HEK293 (cell line): Measurements from ENCODE around the gene CADM1.

ENCODE experiments used
- CTCF ChIA-PET: fragments of 350-600 bp; formaldehyde crosslinking; extraction: SDS; loops from one replicate; lab custom pipeline; 2021; ENCODE audit warnings: antibody characterized with exemption; lab: Yijun Ruan, JAX
- POLR2A ChIA-PET: fragments of 300-600 bp; formaldehyde crosslinking; extraction: SDS; loops from one replicate; lab custom pipeline; 2020; ENCODE audit warnings: antibody characterized with exemption, inconsistent platforms; lab: Yijun Ruan, JAX
- H3K27ac ChIP-seq: fragments of 200-500 bp; sonication (Bioruptor generic); 2 replicates; pipeline ENCODE4 v1.5.1; 2014; ENCODE audit warnings: low read depth, low read length, control low read depth, inconsistent platforms; ENCODE audit errors: extremely low read depth
- H3K36me3 ChIP-seq, 2 experiments: fragments of 200-500 bp in 1 of 2; sonication (Bioruptor generic) in 1 of 2; 1 replicate in 1 of 2; 2 replicates in 1 of 2; pipeline ENCODE4 v1.5.1; 2014 to 2017; ENCODE audit warnings: inconsistent platforms in 2 of 2, low read length in 2 of 2; ENCODE audit not compliant: control insufficient read depth in 2 of 2, insufficient read depth in 1 of 2
- H3K4me1 ChIP-seq: fragments of 200-500 bp; sonication (Bioruptor generic); 2 replicates; pipeline ENCODE4 v1.5.1; 2014; ENCODE audit warnings: mild to moderate bottlenecking, low read length, inconsistent platforms; ENCODE audit not compliant: control insufficient read depth, insufficient read depth
- H3K4me3 ChIP-seq: 2 replicates; pipeline ENCODE4 v1.5.1; 2011; ENCODE audit warnings: low read depth, mild to moderate bottlenecking, control low read depth, low read length, moderate library complexity
- H3K9me3 ChIP-seq: fragments of 200-500 bp; sonication (Bioruptor generic); 2 replicates; pipeline ENCODE4 v1.5.1; 2014; ENCODE audit warnings: low read depth, low read length, inconsistent platforms; ENCODE audit not compliant: control insufficient read depth, insufficient read depth
- GLIS2 ChIP-seq: fragments of 450-650 bp; formaldehyde crosslinking; IDR thresholded peaks from 2 replicates; pipeline ENCODE4 v1.5.1; 2016; ENCODE audit warnings: missing biosample characterization, missing genetic modification characterization
- HIC1 ChIP-seq: fragments of 450-650 bp; formaldehyde crosslinking; IDR thresholded peaks from 2 replicates; pipeline ENCODE4 v1.5.1; 2016; ENCODE audit warnings: missing biosample characterization, missing genetic modification characterization
- HOXA7 ChIP-seq: sonication (generic); formaldehyde crosslinking; IDR thresholded peaks from 2 replicates; pipeline ENCODE4 v1.8.1; 2022; ENCODE audit warnings: missing genetic modification reagents, borderline replicate concordance
- KLF9 ChIP-seq: fragments of 450-650 bp; formaldehyde crosslinking; IDR thresholded peaks from 2 replicates; pipeline ENCODE4 v1.5.1; 2016; ENCODE audit warnings: missing biosample characterization, missing genetic modification characterization, low read depth
- ZBTB20 ChIP-seq: fragments of 450-650 bp; formaldehyde crosslinking; IDR thresholded peaks from 2 replicates; pipeline ENCODE4 v1.5.1; 2016; ENCODE audit warnings: missing biosample characterization, missing genetic modification characterization
- ZBTB7A ChIP-seq: fragments of 450-650 bp; formaldehyde crosslinking; IDR thresholded peaks from 2 replicates; pipeline ENCODE4 v1.5.1; 2016; ENCODE audit warnings: low read depth, missing biosample characterization, missing genetic modification characterization
- ZFP37 ChIP-seq: fragments of 450-650 bp; formaldehyde crosslinking; IDR thresholded peaks from 2 replicates; pipeline ENCODE4 v1.5.1; 2016; ENCODE audit warnings: missing biosample characterization, missing genetic modification characterization
- ZNF169 ChIP-seq: fragments of 450-650 bp; formaldehyde crosslinking; IDR thresholded peaks from 2 replicates; pipeline ENCODE4 v1.5.1; 2016; ENCODE audit warnings: missing biosample characterization, missing genetic modification characterization
- ZNF19 ChIP-seq: fragments of 450-650 bp; formaldehyde crosslinking; IDR thresholded peaks from 2 replicates; pipeline ENCODE4; 2016; ENCODE audit warnings: missing biosample characterization, missing genetic modification characterization, low read depth
- ZNF223 ChIP-seq: fragments of 450-650 bp; formaldehyde crosslinking; IDR thresholded peaks from 2 replicates; pipeline ENCODE4 v1.5.1; 2016; ENCODE audit warnings: missing biosample characterization, missing genetic modification characterization
- ZNF266 ChIP-seq: fragments of 450-650 bp; formaldehyde crosslinking; IDR thresholded peaks from 2 replicates; pipeline ENCODE4 v1.5.1; 2016; ENCODE audit warnings: missing biosample characterization, missing genetic modification characterization, low read depth
- ZNF274 ChIP-seq, 2 experiments: fragments of 200-500 bp in 1 of 2; fragments of 450-650 bp in 1 of 2; sonication (Bioruptor generic) in 1 of 2; formaldehyde crosslinking in 1 of 2; IDR thresholded peaks; 2 replicates each; pipeline versions ENCODE4 v1.5.1 to v1.6.1; 2014 to 2016; ENCODE audit warnings: borderline replicate concordance in 1 of 2, inconsistent platforms in 1 of 2, low read length in 1 of 2, missing biosample characterization in 1 of 2, missing genetic modification characterization in 1 of 2
- ZNF292 ChIP-seq: fragments of 450-650 bp; formaldehyde crosslinking; IDR thresholded peaks from 2 replicates; pipeline ENCODE4 v1.5.1; 2016; ENCODE audit warnings: low read depth, missing biosample characterization, missing genetic modification characterization, borderline replicate concordance
- ZNF366 ChIP-seq: fragments of 450-650 bp; formaldehyde crosslinking; conservative IDR thresholded peaks from 2 replicates; pipeline ENCODE4 v1.5.1; 2016; ENCODE audit warnings: missing biosample characterization, missing genetic modification characterization
- ZNF530 ChIP-seq: fragments of 450-650 bp; formaldehyde crosslinking; IDR thresholded peaks from 2 replicates; pipeline ENCODE4 v1.5.1; 2016; ENCODE audit warnings: low read depth, missing biosample characterization, missing genetic modification characterization
- ZNF549 ChIP-seq: fragments of 450-650 bp; IDR thresholded peaks from 2 replicates; pipeline ENCODE4 v1.5.1; 2018; ENCODE audit warnings: missing biosample characterization, missing genetic modification characterization, mild to moderate bottlenecking, inconsistent platforms, moderate library complexity
- ZNF585B ChIP-seq: fragments of 450-650 bp; formaldehyde crosslinking; IDR thresholded peaks from 2 replicates; pipeline ENCODE4 v1.5.1; 2016; ENCODE audit warnings: missing biosample characterization, missing genetic modification characterization
- ZNF629 ChIP-seq: fragments of 450-650 bp; formaldehyde crosslinking; IDR thresholded peaks from 2 replicates; pipeline ENCODE4 v1.5.1; 2017; ENCODE audit warnings: missing biosample characterization, missing genetic modification characterization
- ZNF670 ChIP-seq: fragments of 450-650 bp; formaldehyde crosslinking; IDR thresholded peaks from 2 replicates; pipeline ENCODE4 v1.5.1; 2016; ENCODE audit warnings: missing biosample characterization, missing genetic modification characterization, low read depth
- ZNF701 ChIP-seq: fragments of 450-650 bp; formaldehyde crosslinking; IDR thresholded peaks from 2 replicates; pipeline ENCODE4 v1.5.1; 2016; ENCODE audit warnings: missing biosample characterization, missing genetic modification characterization
- ZNF76 ChIP-seq: fragments of 450-650 bp; formaldehyde crosslinking; IDR thresholded peaks from 2 replicates; pipeline ENCODE4; 2016; ENCODE audit warnings: low read depth, missing biosample characterization, missing genetic modification characterization, borderline replicate concordance
- ZNF768 ChIP-seq: fragments of 450-650 bp; formaldehyde crosslinking; IDR thresholded peaks from 2 replicates; pipeline ENCODE4 v1.5.1; 2018; ENCODE audit warnings: missing biosample characterization, mild to moderate bottlenecking, missing genetic modification characterization
- ZNF776 ChIP-seq: fragments of 450-650 bp; formaldehyde crosslinking; IDR thresholded peaks from 2 replicates; pipeline ENCODE4 v1.5.0; 2017; ENCODE audit warnings: missing biosample characterization, missing genetic modification characterization, borderline replicate concordance
- ZNF837 ChIP-seq: fragments of 450-650 bp; formaldehyde crosslinking; IDR thresholded peaks from 2 replicates; pipeline ENCODE4 v1.5.1; 2016; ENCODE audit warnings: missing biosample characterization, missing genetic modification characterization
- ZSCAN23 ChIP-seq: fragments of 450-650 bp; formaldehyde crosslinking; IDR thresholded peaks from 2 replicates; pipeline ENCODE4 v1.5.1; 2016; ENCODE audit warnings: missing biosample characterization, missing genetic modification characterization
- TF ChIP-seq, protein P1 (sequence below): sonication (generic); formaldehyde crosslinking; IDR thresholded peaks from 2 replicates; pipeline ENCODE4 v1.8.1; 2022; ENCODE audit warnings: mild to moderate bottlenecking, moderate library complexity, missing genetic modification reagents
- TF ChIP-seq, protein P2 (sequence below): fragments of 450-650 bp; formaldehyde crosslinking; IDR thresholded peaks from 2 replicates; pipeline ENCODE4 v1.5.1; 2016; ENCODE audit warnings: missing biosample characterization, missing genetic modification characterization
- TF ChIP-seq, protein P3 (sequence below): fragments of 450-650 bp; formaldehyde crosslinking; IDR thresholded peaks from 2 replicates; pipeline ENCODE4 v1.5.1; 2016; ENCODE audit warnings: missing biosample characterization, missing genetic modification characterization

CADM1 gene

DNA sequence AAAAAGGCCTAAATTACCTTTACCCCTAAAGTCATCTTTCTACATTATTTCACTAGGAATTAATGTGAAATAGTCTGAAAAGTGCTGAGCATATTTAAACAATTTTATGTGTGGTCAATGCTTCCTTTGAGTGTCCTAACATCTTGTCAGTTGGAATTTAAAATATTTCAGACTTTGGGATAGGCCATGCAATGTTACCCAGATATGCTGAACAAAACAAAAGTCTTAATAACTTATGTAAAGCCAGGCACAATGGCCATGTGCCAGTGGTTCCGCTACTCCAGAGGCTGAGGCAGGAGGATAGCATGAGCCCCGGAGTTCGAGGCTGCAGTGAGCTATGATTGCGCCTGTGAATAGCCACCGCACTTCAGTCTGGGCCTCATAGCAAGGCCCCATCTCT, 137.4 kb downstream of the CADM1 start:
- CTCF ChIA-PET, result no interaction called here
- TF ChIP-seq, protein P1, sequence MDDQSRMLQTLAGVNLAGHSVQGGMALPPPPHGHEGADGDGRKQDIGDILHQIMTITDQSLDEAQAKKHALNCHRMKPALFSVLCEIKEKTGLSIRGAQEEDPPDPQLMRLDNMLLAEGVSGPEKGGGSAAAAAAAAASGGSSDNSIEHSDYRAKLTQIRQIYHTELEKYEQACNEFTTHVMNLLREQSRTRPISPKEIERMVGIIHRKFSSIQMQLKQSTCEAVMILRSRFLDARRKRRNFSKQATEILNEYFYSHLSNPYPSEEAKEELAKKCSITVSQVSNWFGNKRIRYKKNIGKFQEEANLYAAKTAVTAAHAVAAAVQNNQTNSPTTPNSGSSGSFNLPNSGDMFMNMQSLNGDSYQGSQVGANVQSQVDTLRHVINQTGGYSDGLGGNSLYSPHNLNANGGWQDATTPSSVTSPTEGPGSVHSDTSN (CRISPR knock-in tag), result no peak
- no peak for TF ChIP-seq ZNF76 (tag by site-specific recombination)
- TF ChIP-seq ZNF169 (tag by site-specific recombination), result no peak
- TF ChIP-seq ZBTB20 (tag by site-specific recombination), result no peak
- no peak for TF ChIP-seq ZSCAN23 (tag by site-specific recombination)
- TF ChIP-seq ZNF585B, result no peak
- no peak for TF ChIP-seq ZNF223 (tag by site-specific recombination)
- TF ChIP-seq HIC1, result no peak
- no peak for TF ChIP-seq ZNF768 (tag by site-specific recombination)
- TF ChIP-seq ZFP37 (tag by site-specific recombination), result no peak
- no peak for TF ChIP-seq ZBTB7A (tag by site-specific recombination)
- no peak for TF ChIP-seq ZNF670
- no peak for TF ChIP-seq ZNF530 (tag by site-specific recombination)
- no peak for TF ChIP-seq ZNF266 (tag by site-specific recombination)
- TF ChIP-seq ZNF549 (tag by site-specific recombination), result no peak
- no peak for TF ChIP-seq HOXA7 (CRISPR knock-in tag)
- TF ChIP-seq KLF9, result no peak
- no peak for TF ChIP-seq GLIS2 (tag by site-specific recombination)
- no peak for TF ChIP-seq ZNF19 (tag by site-specific recombination)
- TF ChIP-seq, all 188 proteins: peak for 0
- H3K36me3 ChIP-seq, result no peaks in the 10 kb centered on the region
- no peak overlapping the region for H3K27ac ChIP-seq
- POLR2A ChIA-PET, result no interaction called here
- no peaks in the 10 kb centered on the region for H3K9me3 ChIP-seq
- no peak overlapping the region for H3K4me3 ChIP-seq
- peaks cover 4% of the 10 kb centered on the region for H3K4me1 ChIP-seq

DNA sequence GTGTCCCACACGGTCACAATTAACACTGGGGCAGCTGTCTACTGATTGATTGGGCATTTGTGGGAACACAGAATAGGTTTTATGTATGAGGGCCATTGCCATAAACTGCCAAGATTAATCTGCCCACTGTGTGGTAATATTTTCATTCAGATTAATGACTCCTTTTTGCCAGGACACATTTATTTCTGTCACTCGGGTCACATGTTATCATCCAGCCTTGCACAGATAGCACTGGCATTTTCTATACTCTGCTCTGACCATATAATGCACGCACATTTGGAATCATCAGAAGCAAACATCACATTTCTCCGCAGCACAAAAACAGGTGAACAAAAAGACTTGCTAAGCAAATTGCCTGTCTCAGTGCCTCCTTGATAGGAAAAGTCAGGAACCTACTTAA, 138.3 kb downstream of the CADM1 start:
- Histone ChIP-seq H3K4me3 (no peak overlapping the region), H3K36me3 (no peaks in the 10 kb centered on the region), H3K4me1 (peaks cover 4% of the 10 kb centered on the region), H3K27ac (no peak overlapping the region), H3K9me3 (no peaks in the 10 kb centered on the region)
- CTCF ChIA-PET, result interaction anchor here (1.2 kb wide), 1 partner anchor 42 kb away, joined by 3 read pairs; no protein-coding TSS in a partner anchor
- no peak for TF ChIP-seq ZNF629 (tag by site-specific recombination)
- no peak for TF ChIP-seq ZNF701 (tag by site-specific recombination)
- TF ChIP-seq, protein P2, sequence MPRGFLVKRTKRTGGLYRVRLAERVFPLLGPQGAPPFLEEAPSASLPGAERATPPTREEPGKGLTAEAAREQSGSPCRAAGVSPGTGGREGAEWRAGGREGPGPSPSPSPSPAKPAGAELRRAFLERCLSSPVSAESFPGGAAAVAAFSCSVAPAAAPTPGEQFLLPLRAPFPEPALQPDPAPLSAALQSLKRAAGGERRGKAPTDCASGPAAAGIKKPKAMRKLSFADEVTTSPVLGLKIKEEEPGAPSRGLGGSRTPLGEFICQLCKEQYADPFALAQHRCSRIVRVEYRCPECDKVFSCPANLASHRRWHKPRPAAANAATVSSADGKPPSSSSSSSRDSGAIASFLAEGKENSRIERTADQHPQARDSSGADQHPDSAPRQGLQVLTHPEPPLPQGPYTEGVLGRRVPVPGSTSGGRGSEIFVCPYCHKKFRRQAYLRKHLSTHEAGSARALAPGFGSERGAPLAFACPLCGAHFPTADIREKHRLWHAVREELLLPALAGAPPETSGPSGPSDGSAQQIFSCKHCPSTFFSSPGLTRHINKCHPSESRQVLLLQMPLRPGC, result no peak
- TF ChIP-seq, protein P3, sequence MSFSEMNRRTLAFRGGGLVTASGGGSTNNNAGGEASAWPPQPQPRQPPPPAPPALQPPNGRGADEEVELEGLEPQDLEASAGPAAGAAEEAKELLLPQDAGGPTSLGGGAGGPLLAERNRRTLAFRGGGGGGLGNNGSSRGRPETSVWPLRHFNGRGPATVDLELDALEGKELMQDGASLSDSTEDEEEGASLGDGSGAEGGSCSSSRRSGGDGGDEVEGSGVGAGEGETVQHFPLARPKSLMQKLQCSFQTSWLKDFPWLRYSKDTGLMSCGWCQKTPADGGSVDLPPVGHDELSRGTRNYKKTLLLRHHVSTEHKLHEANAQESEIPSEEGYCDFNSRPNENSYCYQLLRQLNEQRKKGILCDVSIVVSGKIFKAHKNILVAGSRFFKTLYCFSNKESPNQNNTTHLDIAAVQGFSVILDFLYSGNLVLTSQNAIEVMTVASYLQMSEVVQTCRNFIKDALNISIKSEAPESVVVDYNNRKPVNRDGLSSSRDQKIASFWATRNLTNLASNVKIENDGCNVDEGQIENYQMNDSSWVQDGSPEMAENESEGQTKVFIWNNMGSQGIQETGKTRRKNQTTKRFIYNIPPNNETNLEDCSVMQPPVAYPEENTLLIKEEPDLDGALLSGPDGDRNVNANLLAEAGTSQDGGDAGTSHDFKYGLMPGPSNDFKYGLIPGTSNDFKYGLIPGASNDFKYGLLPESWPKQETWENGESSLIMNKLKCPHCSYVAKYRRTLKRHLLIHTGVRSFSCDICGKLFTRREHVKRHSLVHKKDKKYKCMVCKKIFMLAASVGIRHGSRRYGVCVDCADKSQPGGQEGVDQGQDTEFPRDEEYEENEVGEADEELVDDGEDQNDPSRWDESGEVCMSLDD (tag by site-specific recombination), result no peak
- no peak for TF ChIP-seq ZNF837 (tag by site-specific recombination)
- TF ChIP-seq ZNF274 (IDR thresholded peaks at IDR 0.05; ENCODE audit: low read length), result no peak
- no peak for TF ChIP-seq ZNF274 (tag by site-specific recombination; IDR thresholded peaks at IDR 0.05; ENCODE audit: borderline replicate concordance)
- TF ChIP-seq ZNF292, result no peak
- TF ChIP-seq ZNF776 (tag by site-specific recombination), result no peak
- no peak for TF ChIP-seq ZNF366 (tag by site-specific recombination)
- POLR2A ChIA-PET, result no interaction called here
